Measurements from ENCODE around the gene VPS52.

DNA sequence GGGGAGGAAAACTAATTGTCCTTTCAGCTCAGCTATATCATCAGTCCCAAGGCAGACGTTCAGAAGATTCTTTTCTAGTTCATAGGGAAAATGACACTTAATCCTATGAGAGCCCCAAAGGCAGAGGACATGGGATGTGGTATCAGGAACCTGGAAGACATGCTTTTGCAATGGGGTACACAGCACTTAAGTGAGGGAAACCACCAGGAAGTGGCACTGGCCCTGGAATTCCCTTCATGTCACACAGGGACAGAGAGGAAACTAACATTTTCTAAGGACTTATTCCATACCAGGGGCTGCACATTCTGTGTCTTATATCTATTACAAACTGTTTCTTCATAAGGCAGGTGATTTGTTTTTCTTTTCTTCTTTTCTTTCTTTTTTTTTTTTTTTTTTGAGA, 28.2 kb downstream of the VPS52 start:
- TF ChIP-seq, protein P1, sequence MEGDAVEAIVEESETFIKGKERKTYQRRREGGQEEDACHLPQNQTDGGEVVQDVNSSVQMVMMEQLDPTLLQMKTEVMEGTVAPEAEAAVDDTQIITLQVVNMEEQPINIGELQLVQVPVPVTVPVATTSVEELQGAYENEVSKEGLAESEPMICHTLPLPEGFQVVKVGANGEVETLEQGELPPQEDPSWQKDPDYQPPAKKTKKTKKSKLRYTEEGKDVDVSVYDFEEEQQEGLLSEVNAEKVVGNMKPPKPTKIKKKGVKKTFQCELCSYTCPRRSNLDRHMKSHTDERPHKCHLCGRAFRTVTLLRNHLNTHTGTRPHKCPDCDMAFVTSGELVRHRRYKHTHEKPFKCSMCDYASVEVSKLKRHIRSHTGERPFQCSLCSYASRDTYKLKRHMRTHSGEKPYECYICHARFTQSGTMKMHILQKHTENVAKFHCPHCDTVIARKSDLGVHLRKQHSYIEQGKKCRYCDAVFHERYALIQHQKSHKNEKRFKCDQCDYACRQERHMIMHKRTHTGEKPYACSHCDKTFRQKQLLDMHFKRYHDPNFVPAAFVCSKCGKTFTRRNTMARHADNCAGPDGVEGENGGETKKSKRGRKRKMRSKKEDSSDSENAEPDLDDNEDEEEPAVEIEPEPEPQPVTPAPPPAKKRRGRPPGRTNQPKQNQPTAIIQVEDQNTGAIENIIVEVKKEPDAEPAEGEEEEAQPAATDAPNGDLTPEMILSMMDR (IDR thresholded peaks at IDR 0.05): no peak
- TF ChIP-seq POLR2A (IDR thresholded peaks at IDR 0.05) (no peak), EP300 (IDR thresholded peaks at IDR 0.05) (no peak)
